Measurements from ENCODE around the gene LILRB4.
"Not testable (repeated sequence)": the region's sequence is repeated elsewhere in the genome, so short reads cannot be mapped to it uniquely, and the experiment has no call there.

Gene LILRB4

GRCh38 chr19:54691582-54692297 is 29.0 kb downstream of the LILRB4 start:
- TF ChIP-seq JUND (IDR thresholded peaks at IDR 0.05; ENCODE audit: low read depth): no peak
- no peak for DNase-seq (ENCODE audit: low read depth in 1 of 2, low spot score in 1 of 2)
- in situ Hi-C loops (cut with HindIII; ENCODE audit: low pct_unique_long_range_greater_than_20kb, low sequenced_read_pairs): no loop called here

- in situ Hi-C loops (cut with HindIII; ENCODE audit: low pct_unique_long_range_greater_than_20kb, low sequenced_read_pairs): no loop called here
- DNase-seq (ENCODE audit: low read depth in 1 of 2, low spot score in 1 of 2): no peak
- no peak for TF ChIP-seq JUND (IDR thresholded peaks at IDR 0.05; ENCODE audit: low read depth)
Measured at GRCh38 chr19:54692298-54692615, 29.5 kb downstream of the LILRB4 start.

GRCh38 chr19:54694648-54695047 is 31.9 kb downstream of the LILRB4 start:
- no peak for TF ChIP-seq JUND (IDR thresholded peaks at IDR 0.05; ENCODE audit: low read depth)
- no peak for DNase-seq (ENCODE audit: low read depth in 1 of 2, low spot score in 1 of 2)
- in situ Hi-C loops (cut with HindIII; ENCODE audit: low pct_unique_long_range_greater_than_20kb, low sequenced_read_pairs): no loop called here

GRCh38 chr19:54696117-54696548 is 33.3 kb downstream of the LILRB4 start:
- DNase-seq (ENCODE audit: low read depth in 1 of 2, low spot score in 1 of 2): no peak
- in situ Hi-C loops (cut with HindIII; ENCODE audit: low pct_unique_long_range_greater_than_20kb, low sequenced_read_pairs): no loop called here

GRCh38 chr19:54696766-54697165 is 34.0 kb downstream of the LILRB4 start:
- no peak for DNase-seq (ENCODE audit: low read depth in 1 of 2, low spot score in 1 of 2)
- in situ Hi-C loops (cut with HindIII; ENCODE audit: low pct_unique_long_range_greater_than_20kb, low sequenced_read_pairs): no loop called here
- TF ChIP-seq JUND (IDR thresholded peaks at IDR 0.05; ENCODE audit: low read depth): no peak

More at GRCh38 chr19:54696117-54696548, 33.3 kb downstream of the LILRB4 start:
- TF ChIP-seq JUND (IDR thresholded peaks at IDR 0.05; ENCODE audit: low read depth): no peak

- in situ Hi-C loops (cut with HindIII; ENCODE audit: low pct_unique_long_range_greater_than_20kb, low sequenced_read_pairs): not testable (repeated sequence)
Measured at GRCh38 chr19:54697716-54698115, 34.9 kb downstream of the LILRB4 start.

GRCh38 chr19:54704928-54705327 is 42.1 kb downstream of the LILRB4 start:
- no peak for DNase-seq (ENCODE audit: low read depth in 1 of 2, low spot score in 1 of 2)
- TF ChIP-seq JUND (IDR thresholded peaks at IDR 0.05; ENCODE audit: low read depth): no peak
- in situ Hi-C loops (cut with HindIII; ENCODE audit: low pct_unique_long_range_greater_than_20kb, low sequenced_read_pairs): no loop called here

More at GRCh38 chr19:54697716-54698115, 34.9 kb downstream of the LILRB4 start:
- DNase-seq (ENCODE audit: low read depth in 1 of 2, low spot score in 1 of 2): not testable (repeated sequence)

GRCh38 chr19:54707962-54708361 is 45.2 kb downstream of the LILRB4 start:
- in situ Hi-C loops (cut with HindIII; ENCODE audit: low pct_unique_long_range_greater_than_20kb, low sequenced_read_pairs): no loop called here
- no peak for DNase-seq (ENCODE audit: low read depth in 1 of 2, low spot score in 1 of 2)
- no peak for TF ChIP-seq JUND (IDR thresholded peaks at IDR 0.05; ENCODE audit: low read depth)

GRCh38 chr19:54708781-54709180 is 46.0 kb downstream of the LILRB4 start:
- in situ Hi-C loops (cut with HindIII; ENCODE audit: low pct_unique_long_range_greater_than_20kb, low sequenced_read_pairs): no loop called here
- no peak for DNase-seq (ENCODE audit: low read depth in 1 of 2, low spot score in 1 of 2)
- TF ChIP-seq JUND (IDR thresholded peaks at IDR 0.05; ENCODE audit: low read depth): no peak

GRCh38 chr19:54709212-54709948 is 46.6 kb downstream of the LILRB4 start:
- DNase-seq (ENCODE audit: low read depth in 1 of 2, low spot score in 1 of 2): no peak
- in situ Hi-C loops (cut with HindIII; ENCODE audit: low pct_unique_long_range_greater_than_20kb, low sequenced_read_pairs): no loop called here
- TF ChIP-seq JUND (IDR thresholded peaks at IDR 0.05; ENCODE audit: low read depth): no peak

GRCh38 chr19:54709956-54710355 is 47.2 kb downstream of the LILRB4 start:
- in situ Hi-C loops (cut with HindIII; ENCODE audit: low pct_unique_long_range_greater_than_20kb, low sequenced_read_pairs); DNase-seq (ENCODE audit: low read depth in 1 of 2, low spot score in 1 of 2): not testable (repeated sequence)

All from T47D (cell line).